Brain pericyte (primary cell): Measurements from ENCODE around the gene VAMP5.

Experiments used
- DNase-seq: peaks from one replicate; pipeline ENCODE4 v3.0.0-alpha.2; 2012; ENCODE audit warnings: low read depth, low spot score

The VAMP5 gene

GRCh38 chr2:85631316-85631715 lies 47.1 kb downstream of the VAMP5 start:
- DNase-seq: no peak

- DNase-seq: no peak
Observed at GRCh38 chr2:85635011-85635410, 50.8 kb downstream of the VAMP5 start.

GRCh38 chr2:85635636-85636035 lies 51.4 kb downstream of the VAMP5 start:
- no peak for DNase-seq

- DNase-seq: no peak
Observed at GRCh38 chr2:85642725-85643124, 58.5 kb downstream of the VAMP5 start.
